Stimulated activated CD4-positive, alpha-beta T cell treated with anti-CD3 and anti-CD28 coated beads, Interleukin-2, amount 100 ng/mL, for 4 hours (primary cell): ENCODE data around the gene NFATC2.
A peak's percentile ranks its signal among the peaks of the same experiment; 100 is the strongest.

ENCODE experiments used
- DNase-seq: peaks from one replicate; pipeline ENCODE4 v3.0.0-alpha.2; 2020; ENCODE audit warnings: low read depth

The NFATC2 gene

GRCh38 chr20:51374961-51375360, 167.6 kb downstream of the NFATC2 start:
- no peak for DNase-seq

DNA sequence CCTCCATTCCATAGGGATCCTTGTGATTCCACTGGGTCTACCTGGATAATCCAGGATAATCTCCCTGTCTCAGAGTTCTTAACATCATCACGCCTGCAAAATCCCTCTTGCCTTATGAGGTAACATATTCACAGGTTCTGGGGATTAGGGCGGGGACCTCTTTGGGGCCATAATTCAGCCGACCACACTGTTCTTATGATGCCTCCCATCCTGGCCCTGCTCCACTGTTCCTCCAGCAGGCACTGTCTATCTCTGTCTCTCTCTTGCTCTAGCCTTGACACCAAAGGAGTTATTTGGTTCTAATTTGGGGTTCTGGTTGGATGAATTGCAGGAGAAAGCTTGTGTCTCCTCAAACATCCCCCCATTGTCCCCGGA, 168.1 kb downstream of the NFATC2 start:
- DNase-seq = no peak

- no peak for DNase-seq
These were observed 168.6 kb downstream of the NFATC2 start for GRCh38 chr20:51373713-51374455.

DNA sequence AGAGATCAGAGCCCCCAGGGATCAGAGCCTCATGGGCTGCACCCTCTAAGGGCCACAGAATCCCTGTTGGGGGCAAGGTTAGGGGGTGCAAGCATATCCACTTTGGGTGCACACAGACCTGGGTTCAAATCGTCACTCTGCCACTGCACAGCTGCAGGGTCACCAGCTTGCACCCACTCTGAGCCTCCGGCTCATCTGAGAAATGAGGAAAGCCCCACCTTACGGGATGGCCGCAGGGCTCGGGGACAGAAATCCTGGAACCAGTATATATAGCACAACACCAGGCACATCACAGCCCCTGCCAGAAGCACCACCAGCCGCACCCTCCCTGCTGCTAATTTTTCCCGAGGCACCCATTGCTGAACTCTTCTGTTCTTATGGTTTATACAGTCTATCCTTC, 169.6 kb downstream of the NFATC2 start:
- DNase-seq = no peak

DNA sequence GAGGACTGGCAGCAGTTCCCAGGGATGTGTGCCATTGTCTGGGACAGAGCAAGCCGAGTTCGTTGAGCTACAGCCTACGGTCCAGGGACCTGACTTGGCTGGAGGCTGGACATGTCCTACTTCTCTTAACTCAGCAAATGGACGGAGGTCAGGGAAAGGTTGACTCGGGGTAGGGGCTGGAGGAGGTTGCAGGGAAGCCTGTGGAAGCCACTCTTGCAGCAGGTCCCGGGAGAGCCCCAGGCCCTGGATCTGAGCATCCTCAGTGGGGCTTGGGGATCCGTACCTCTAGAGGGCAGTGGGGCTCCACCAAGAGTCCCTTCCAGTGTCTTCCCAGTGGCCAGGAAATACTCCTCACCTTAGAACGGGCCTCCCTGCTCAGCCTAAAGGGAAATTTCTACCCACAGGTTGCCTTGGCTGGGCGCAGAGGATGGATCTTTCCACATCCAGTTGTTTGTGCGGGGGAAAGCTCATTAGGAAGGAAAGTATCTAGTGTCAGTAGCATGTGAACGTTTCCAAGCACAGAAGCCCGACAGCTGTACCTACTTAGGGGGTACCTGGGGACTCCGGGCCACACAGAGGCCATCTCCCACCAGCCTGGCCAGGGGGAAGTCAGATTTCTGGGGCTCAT, 170.2 kb downstream of the NFATC2 start:
- DNase-seq = peak; percentile 31

DNA sequence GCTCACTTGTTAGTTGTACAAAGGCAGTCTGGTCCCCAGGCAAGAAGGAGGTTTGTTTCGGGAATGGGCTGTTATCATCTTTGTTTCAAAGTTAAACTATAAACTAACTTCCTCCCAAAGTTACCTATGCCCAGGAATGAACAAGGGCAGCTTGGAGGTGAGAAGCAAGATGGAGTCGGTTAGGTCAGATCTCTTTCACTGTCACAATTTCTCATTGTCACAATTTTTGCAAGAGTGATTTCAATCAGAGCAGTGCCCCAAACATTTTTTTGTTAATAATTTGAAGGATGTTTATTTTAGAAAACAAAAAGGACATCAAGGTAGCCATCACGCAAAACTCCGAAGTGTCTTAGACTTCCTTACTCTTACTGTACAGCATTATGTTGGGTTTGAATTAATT, 170.8 kb downstream of the NFATC2 start:
- no peak for DNase-seq

- DNase-seq = no peak
These were observed 173.0 kb downstream of the NFATC2 start for GRCh38 chr20:51369503-51369902.

GRCh38 chr20:51368461-51369211, 173.9 kb downstream of the NFATC2 start:
- DNase-seq = no peak

DNA sequence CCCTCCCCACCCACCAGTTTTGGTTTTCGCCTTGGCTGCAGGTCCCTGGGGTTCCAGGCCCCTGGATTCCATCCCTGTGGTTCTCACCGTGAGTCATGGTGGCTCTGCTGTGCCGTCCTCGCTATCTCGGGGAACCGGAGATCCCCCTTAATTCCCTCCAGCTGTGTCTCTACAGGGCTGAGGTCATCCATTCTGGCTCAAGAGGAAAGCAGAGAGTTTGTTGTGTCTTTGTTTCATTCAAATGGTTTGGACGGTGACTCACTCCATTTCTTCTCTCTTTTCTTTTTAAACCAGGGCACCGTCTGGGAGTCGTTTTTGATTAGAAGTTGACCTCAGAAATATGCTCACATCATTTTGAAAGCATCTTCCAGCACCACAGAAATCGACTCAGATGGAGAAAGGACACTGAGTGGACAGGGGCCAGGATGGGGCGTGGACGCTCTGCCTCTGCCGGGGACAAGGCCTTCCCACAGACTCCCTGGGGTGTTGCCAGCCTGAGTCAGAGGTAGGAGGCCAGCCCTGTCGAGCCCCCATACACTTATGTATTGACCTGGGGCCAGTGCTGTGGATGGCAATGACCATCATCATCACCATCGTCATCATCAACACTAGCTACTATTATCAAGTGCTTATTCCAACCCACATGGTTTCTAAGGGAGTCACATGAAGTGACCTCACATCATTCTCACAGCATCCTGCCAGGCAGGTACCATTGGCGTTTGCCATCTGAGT, 176.2 kb downstream of the NFATC2 start:
- no peak for DNase-seq

DNA sequence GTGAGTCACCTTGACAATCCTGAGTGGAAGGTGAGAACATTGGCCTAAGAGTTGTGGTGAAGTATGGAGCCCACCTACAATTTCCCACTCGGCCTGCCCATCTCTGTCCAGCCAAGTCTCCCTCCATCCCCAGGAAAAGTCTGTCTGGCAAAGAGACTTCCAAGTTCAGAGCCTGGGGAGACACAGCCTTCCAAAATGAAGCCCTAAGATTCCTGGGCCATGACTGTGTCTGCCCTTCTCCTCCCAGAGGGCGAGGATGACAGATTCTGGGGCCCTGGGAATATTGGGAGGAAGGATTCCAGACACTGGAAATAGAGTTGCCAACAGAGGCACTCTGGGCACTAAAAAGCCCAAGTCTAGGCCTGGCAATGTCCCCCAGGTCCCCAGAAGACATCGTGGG, 176.8 kb downstream of the NFATC2 start:
- DNase-seq = no peak

- no peak for DNase-seq
These were observed 178.7 kb downstream of the NFATC2 start for GRCh38 chr20:51363813-51364212.

DNA sequence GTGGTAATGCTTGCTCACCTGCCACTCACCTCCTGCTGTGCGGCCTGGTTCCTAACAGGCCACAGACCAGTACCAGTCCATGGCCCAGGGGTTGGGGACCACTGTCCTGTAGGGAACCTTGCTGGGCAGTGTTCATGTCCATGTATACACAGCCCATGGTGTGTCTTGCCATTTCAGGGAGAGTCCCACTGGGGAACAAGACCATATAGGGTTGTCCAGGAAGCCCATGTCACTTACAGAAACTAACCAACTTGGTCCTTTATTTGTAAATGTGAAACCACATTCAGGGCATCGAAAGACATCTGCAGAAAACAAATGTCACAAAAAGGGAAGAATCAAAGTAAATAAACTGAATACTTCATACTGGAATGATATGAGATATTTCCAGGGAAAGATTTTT, 179.1 kb downstream of the NFATC2 start:
- DNase-seq = no peak

GRCh38 chr20:51362254-51362653, 180.3 kb downstream of the NFATC2 start:
- DNase-seq = no peak

DNA sequence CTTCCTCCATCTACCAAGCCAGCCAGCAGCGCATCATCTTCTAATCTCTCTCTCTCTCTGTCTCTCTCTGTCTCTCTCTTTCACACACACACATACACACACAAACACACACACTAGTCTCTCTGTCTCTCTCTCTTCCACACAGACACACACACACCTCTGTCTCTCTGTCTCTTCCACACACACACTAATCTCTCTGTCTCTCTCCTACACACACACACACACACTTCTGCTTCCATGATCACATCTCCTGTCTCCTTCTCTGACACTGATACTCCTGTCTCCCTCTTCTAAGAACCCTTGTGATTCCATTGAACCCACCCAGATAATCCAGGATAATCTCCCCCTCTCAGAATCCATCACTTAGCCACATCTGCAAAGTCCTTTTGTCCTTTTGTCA, 181.3 kb downstream of the NFATC2 start:
- no peak for DNase-seq

DNA sequence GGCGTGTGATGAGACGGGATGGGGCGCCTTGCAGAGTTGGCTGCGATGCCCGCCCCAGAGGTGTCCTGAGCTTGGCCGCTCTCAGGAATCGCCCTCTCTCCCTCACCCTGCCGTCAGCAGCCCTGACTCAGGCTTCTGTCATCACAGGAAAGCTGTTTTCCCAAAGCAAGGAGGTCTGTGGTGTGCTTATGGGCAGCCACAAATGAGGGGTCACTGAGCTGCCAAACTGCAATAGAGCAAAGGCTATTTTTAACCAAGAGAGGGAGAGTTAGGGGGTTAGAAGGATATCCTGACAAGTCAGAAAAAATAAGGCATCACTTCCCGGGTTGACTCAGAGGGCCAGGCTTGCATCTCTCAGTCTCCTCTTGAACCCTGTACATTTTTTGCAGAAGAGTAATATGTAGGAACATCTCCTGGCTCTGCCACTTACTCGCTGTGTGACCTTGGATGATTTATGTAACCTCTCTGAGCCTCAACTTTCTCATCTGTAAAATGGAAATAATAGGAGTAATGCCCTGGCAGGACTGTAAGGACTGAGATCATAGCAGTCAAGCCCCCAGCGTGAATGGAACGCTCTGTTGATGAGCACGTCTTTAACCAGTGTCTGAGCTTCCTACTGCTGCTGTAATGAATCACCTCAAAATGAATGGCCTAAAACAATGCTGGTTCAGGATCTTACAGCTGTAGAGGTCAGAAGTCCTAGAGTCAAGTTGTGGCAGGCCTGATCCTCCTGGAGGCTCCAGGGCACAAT, 181.9 kb downstream of the NFATC2 start:
- DNase-seq = no peak

DNA sequence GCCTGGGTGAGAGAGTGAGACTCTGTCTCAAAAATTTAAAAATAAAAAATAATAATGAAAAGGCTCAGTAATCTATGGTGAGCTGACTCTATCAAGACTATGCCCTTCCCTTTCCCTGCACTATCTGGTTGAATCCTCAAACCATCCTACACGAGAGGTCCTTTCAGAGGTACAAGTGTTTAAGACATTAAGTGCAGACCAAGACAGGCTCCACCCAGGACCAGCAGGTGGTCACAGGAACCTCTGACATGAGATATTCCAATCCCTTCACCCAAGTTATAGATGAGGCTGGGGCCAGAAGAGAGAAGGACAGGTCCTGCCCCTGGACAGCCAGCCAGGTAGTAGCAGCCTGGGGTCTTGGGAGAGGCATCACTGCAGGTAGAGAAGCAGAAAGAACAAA, 182.6 kb downstream of the NFATC2 start:
- no peak for DNase-seq

DNA sequence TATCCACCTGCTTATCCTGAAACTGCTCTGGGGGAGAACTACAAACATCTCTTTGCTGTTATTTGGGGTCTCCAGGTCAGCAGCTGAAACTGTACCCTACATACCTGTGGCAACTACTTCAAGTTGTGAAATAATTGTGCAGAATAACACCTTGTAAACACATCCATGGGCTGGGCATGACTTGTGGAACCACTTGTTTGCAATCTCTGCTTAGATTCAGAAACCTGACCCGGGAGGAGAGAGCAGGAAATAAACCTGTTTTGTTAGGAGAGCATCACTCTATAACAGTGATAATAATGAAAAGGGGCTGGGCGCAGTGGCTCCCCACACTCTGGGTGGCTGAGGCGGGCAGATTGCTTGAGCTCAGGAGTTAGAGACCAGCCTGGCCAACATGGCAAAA, 183.1 kb downstream of the NFATC2 start:
- DNase-seq = no peak

DNA sequence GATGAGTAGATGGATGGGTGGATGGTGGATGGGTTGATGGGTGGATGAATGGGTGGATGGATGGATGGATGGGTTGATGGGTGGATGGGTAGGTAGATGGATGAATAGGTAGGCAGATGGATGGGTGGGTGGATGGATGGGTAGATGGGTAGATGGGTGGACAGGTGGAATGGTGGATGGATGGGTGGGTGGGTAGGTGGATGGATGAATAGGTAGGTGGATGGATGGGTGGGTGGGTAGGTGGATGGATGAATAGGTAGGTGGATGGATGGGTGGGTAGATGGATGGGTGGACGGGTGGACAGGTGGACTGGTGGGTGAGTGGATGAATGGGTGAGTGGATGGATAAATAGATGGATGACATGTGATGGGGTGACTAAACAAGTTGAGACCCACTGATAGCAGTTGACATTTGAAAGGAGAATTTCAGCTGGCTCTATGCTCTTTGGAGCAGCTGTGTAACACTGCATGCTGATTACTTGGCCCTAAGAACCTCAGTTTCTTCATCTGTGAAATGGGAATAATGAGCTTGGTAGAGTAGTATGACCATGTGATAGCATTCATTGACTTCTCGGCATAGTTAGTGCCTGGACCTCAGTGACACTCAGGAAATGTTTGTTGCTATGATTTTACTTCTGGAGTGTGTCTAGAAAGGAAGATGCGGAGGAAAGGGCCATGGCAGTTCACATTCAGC, 184.3 kb downstream of the NFATC2 start:
- DNase-seq = no peak

DNA sequence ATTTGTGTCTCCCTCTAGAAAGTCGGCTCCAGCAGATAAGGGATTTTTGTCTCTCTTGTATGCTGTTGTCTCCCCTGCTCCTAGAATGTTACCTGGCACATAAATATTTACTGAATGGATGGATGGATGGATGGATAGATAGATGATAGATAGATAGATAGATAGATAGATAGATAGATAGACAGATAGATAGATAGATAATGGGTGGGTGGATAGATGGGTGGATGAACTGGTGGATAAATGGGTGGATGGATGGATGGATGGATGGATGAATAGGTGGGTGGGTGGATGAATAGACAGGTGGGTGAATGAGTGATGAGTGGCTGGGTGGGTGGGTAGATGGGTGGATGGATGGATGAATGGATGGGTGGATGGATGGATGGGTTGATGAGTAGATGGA, 185.0 kb downstream of the NFATC2 start:
- DNase-seq = no peak

- no peak for DNase-seq
These were observed 185.6 kb downstream of the NFATC2 start for GRCh38 chr20:51356871-51357270.

DNA sequence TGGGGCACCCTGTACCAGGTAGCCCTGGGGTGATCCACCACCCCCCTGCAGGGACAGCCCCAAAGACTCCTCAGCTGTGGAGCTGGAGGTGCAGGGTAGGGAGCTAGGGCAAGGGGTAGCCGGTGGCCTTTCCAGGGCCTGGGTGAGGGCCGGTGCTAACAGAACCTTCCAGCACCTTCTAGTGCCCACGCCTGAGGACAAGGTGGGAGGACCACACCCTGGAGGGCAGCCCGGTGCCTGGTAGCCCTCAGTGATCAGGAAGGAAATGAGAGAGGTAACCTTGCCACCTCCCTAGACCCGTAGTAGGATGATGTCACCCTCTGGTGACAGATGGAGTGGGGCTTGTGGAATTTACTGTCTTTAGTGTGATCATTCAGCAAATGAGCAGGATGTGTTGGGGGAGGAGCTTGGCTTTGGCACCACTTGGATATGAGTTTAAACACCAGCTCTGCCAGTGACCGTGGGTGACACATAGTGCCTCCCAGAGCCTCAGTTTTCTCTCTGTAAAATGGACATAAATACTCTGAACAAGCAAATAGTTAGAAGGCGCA, 187.7 kb downstream of the NFATC2 start:
- DNase-seq = no peak
